SW480 (cell line): ENCODE data around the gene TBATA.
A peak's percentile ranks its signal among the peaks of the same experiment; 100 is the strongest.

Source experiments
- DNase-seq: peaks from one replicate; pipeline ENCODE4 v3.0.0-alpha.2; 2016; ENCODE audit warnings: low spot score

Gene TBATA

DNA sequence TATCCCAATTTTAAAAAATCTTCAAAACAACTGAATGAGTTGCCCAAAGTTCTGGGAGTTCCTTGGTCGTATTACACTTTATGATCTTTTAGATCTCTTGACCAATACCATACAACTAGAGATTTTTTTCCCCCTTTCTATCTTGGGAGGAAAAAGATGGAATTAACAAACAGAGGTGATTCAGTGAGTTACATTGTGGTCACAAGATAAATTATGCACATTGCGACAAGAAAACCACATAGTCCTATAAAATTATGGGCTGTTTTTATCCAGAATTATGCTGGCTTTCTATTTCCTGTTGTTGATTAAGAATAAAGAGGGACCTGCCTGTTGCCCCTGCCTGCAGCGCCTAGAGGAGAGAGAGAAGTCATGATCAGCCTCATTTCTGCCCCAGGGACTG lies 22.4 kb upstream of the TBATA start:
- no peak for DNase-seq

DNA sequence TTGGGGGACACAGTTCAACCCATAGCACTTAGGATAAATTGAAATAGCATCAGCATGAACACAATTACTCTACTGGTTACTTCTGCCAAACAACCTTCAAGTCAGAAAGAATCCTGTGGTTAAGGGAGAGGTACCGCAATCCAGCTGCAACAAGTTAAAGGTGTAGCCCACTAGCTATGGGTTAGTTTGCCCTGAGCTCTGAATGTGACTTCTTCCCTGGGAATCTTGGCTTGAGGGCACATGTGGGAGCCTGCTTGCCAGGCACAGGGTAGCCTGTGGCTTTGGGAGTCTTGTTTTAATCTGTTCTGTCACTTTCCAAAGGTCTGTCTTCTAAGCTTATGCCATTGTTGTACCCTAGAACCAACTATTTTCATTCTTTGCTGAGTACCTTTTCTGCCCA lies 21.7 kb upstream of the TBATA start:
- no peak for DNase-seq

DNA sequence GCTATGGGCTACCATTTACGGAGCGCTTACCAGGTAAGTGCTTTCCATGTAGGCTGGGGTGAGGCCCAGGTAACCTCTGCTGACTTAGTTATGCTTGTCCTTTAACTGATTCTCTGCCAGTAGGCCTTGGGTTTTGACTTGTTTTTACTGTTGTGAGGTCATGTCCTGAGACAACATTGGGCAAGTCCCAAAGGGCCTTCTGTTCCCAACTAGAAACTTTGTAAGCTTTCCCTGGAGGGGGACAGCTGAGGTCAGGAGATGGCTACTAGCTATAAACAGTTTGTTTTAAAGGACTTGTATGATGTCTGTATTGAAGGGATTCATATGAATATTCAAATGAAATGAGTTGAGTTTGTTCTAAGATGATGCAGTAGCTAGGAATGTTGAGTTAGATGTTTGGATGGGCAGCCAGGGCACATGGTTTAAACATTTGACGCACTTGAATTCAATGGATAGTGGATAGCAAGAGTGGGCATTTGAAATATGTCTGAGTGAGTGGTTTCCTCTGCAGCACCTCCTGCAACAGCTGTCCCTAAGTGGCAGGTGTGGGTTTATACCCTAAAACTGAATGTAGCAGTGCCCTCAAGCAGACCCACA lies 20.5 kb upstream of the TBATA start:
- DNase-seq: no peak

DNA sequence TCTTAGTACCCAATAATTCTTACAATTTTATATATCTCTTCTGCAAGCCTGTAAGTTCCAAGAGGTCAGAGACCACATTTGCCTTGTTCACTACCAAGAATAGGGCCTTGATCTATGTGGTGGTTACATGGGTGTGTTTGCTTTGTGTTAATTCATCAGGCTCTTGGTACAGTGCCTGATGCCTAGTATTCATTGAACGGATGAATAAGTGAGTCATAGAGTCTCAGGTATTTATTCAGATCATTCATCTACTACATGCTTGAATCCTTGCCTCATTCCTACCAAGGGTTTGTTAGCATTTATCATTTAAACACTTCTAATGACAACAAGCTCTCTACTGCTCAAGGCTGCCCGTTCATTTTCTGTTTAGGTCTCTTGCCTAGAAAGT lies 19.2 kb upstream of the TBATA start:
- DNase-seq: no peak

DNA sequence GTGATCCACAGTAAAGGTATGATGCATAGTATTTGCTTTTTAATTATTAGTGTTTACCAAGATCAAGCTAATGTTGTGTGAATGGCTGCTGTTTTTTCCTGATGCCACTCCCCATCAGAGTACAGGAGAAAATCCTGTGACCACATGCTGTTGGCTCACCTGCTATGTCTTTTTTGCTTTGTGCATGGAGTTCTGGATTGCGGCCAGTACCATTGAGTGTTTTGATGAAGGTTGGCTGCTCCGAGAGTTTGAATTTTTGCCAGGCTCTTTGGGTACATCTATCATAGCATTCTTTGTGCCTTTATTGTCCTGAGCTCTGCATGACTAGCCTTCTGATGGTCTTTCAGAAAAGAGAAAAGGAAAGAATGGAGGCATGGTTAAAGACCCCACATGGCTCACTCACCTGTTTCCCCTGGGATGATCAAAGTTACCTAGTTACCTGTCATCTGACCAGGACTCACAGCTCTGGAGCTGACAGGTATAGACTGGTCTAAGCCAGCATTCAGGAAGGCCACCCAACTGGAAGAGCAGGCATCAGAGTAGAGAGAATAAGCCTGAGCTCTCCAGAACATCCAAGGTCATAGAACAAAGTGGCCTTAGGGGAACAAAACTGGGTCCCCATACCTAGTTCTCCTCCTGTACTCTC lies 18.7 kb upstream of the TBATA start:
- no peak for DNase-seq

DNA sequence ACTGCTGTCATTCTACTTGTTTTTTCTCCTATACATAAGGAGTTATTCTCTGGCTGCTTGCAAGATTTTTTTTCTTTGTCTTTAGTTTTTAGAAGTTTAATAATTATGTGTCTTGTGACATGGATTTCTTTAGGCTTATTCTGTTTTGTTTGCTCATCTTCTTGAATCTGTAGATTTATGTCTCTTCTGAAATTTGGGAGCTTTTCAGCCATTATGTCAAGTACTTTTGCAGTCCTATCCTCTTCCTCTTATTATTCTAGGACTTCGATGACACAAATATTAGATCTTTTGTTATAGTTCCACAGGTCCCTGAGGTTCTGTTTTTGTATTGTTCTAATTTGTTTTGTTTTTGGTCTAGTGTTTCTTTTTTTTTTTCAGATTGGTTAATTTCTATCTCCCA lies 16.7 kb upstream of the TBATA start:
- no peak for DNase-seq

DNA sequence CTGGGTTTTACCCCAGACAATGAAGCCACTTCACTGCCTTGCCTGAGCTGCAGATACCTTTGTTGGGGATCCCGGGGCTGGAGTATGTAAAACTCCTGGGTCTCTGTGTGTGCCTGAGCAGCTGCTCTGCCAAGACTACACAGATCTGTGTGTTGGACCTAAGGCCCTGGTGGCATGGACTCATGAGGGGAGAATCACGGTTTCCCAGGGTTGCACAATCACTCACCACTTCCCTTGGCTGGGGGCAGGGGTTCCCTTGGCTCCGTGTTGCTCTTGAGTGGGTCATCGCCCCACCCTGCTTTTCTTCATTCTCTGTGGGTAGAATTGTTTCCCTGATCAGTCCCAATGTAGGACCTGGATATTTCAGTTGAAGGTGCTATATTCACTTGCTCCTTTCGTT lies 13.9 kb upstream of the TBATA start:
- DNase-seq: no peak

DNA sequence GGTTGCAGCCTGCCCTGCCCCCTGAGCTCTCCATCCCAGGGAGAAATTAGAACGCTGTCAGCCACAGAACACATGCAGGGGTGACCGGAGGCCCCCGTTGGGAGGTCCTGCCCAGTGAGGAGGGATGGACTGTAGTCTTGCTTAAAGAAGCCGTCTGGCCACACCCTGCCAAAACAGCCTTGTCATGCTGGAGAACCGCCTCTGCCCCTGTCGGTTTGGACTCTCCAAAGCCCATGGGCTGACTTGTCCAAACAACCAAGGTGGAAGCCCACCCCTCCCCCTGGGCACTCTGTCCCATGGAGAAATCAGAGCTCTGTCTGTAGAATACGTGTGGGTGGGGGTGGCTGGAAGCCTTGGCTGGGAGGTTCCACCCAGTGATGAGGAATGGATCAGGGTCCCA lies 12.7 kb upstream of the TBATA start:
- DNase-seq: no peak

DNA sequence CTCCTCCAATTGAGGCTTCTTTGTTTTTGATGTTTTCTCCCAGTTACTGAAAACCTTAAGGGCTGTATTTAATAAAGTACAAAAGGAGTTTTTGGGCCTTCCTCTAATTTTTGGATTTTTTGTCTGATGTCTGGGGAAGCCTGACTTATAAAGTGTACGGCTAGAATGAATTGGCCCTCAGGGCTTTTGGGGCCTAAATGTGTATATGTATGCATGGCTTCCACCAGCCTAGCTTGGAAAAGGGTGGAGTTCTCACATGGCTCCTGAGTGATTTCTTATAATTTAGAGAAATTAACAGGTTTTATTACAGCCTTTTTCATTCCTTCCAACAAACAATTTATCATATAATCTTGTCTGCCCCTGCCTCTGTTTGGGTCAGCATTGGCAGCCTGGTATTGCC lies 10.4 kb upstream of the TBATA start:
- no peak for DNase-seq

DNA sequence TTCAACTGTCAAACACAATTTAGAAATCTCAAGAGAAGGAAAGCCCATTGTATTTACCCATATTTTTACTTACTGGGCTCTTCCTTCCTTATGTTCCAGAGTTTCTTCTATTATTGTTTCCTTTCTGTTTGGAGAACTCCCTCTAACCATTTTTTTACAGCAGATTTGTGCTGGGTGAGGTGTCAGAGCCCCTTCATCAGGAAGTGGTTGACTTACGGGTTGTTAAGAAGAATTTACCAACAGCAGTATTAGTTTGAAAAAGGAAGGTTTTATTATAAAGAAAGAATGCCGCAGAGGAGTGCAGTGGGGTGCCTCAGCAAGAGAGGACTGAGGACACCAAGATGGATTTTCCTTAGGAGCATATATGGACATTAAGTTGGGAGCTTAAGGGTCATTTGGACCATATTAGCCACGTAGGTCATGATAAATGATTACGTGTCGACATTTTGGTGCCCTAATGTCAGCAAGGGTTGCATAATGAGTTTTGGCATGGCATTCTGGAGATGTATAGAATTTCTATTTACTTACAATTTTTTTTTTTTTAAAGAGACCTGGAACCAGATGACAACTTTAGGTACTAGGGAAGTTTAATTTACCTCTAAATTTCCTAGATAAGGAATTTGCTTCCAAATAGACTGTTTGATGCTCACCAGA lies 6.3 kb upstream of the TBATA start:
- DNase-seq: no peak

DNA sequence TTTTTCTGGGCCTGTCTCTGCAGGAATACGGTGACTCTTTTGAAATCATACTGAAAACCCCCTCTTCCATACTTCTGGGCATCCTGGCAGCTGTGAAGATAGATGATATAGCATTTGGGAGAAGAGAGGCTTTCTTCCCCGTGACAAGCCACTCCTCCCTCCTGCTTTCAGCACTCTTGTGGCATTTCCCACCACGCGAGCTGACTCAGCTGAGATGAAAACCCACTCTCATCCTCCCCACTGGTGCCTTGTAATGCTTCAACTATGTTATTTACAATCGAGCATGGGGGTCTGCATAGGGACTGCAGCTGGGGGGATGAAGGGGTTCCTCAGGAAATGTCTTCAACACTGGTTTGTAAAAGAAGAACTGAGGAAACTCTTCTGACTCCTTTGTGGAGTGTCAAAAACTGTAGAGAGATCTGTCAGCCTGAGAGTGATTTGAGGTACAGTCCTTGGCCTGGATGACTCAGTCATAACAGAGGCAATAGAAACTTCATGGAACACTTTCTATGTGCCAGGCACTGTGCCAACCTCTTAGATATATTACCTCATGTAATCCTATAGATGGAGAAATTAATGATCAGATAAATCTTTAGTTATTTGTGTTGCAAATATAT lies 1.7 kb upstream of the TBATA start:
- no peak for DNase-seq

DNA sequence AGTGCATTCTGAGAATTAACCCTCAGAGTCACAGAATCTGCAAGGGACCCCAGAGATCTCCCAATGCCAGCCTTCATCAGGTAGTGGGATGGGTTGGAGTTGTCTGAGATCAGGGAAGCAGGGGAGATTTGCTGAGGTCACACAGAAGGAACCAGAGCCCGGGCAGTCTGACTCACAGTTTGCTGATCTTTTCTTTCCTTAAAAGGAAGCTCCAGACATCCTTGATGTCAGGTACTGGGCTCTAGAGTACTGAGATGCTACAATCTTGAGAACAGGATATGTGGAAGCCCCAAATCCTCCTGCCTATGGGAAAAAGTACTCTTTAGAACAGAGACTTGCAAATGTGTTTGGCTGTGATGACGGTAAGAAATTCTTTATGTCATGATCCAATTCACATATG lies 706 bp downstream of the TBATA start:
- no peak for DNase-seq

DNA sequence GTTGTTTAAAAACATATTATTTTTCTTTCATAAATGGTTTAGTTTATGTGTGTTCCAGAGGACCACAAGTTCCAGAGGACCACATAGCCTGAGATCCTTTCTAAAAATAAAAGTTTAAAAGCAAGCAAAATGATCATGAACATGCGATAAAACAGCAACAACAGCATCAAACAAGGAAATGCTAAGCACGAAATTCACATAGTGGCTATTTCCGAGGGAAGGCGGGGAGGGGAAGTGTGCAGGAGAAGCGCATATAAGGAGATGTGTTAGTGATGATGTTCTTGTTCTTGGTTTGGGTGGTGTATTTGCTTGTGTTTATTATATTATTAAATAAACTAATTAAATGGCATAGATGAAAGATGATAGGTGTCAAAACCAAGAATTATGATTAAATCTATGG lies 1.2 kb downstream of the TBATA start:
- DNase-seq: no peak

DNA sequence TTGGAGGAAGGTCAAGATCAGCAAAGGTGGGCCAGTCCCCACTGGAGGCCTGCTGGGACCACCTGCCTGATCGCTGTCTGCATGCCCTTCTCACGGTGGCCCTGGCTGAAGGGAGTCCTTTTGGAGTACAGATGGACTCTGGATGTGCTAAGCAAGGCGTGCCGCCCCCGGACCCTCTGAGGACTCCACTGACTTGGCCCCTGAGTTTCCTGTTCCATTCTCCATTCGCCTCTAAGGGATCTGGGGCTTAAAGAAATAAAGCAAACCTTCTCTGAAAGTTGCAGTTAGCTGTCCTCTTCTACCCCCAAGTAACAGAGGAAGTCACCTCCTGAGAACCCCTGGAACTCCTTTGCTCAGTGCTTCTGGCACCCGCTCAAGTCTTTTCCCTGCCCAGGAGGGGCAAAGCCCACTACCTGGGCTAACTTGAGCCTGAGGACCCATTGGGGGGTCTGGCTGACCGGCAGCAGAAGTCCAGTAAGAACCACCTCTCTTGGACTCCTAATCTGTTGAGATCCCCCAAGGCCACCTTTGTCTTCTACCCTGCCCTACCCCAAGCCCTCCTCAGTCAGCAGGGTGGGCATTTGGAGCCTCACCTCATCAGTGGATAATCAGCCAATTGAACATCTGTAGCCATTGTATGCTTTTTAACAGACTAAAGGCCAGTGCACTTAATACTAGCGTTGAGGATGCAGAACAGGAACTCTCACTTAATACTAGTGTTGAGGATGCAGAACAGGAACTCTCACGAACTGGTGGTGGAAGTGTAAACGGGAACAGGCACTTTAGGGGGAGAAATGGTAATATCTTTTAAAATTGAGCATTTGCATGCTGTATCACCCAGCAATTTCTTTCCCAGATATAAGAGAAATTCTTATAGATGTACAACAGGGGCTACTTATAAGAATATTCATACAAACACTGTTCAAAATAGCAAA lies 2.2 kb downstream of the TBATA start:
- no peak for DNase-seq

DNA sequence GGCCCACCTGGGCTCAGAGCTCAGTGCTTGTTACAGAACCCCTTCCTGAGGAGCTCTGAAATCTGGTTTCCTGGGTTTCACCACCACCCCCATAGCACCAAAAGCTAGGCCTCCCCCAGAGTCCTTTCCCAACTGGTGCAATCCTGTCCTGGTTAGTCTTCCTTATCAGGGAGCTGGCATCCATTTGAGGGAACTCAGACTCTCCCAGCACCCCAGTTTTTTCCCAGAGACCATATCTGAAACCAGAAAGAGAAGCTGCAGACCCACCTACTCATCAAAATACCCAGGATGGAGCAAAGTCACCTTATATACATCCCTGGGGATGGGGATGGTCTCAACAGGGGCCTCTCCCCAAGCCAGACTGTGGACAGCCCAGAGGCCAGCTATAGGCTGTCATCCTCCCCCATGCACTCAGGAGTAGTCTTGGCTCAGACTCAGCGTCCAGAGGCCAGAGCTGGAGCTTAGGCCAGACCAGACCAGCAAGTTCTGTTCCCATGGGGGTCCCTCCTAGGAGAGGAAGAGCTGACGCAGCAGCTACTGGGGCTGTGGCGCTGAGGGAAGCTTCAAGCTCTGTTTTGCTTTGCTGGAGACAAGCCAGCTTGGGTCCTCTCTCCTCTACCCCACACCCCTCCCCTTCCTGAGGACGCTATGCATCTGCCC lies 3.0 kb downstream of the TBATA start:
- DNase-seq: no peak

DNA sequence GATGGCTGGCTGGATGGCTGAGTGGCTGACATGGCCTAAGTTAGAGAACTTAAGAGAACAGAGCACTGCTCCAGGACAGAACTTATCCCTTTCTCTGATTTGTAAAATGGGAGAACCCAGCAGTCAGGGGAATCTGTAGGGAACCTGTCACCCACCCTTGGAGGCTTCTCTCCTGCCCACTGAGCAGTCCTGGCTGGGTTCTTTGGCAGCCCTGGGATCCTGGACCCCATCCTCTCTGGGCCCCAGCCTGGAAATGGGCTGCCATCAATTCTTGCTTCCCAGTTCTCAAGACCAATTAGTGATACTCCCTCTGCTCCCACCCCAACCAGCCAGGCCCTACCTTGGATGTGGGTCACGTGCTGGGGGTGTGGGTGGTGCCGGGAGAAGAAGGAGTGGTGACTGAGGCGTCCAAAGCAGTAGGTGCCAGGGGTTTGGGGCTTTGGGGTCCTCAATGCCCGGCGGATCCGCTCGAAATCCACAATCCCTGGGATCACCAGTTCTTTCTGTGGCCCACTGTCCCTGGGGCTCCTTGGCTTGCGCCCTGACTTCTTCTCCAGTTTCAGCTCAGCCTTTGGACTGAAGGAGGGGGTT lies 3.6 kb downstream of the TBATA start:
- no peak for DNase-seq

DNA sequence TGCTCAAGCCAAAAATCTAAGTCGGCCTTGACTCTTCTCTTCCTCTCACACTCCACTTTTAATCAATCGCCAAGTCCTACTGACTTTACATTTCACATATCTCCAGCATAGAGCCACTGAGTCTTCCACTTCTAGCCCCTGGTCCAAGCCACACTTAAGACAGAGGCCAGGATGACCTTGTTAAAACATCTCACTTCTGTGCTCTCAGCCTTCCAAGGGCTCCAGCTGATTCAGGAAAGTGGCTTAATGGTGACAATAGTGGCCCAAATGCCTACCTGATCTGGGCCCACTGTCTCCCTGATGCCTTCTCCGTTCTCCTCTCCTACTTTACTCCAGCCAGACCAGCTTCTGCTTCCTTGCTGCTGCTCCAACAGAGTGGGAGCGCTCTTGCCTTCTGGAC lies 4.4 kb downstream of the TBATA start:
- DNase-seq: no peak

DNA sequence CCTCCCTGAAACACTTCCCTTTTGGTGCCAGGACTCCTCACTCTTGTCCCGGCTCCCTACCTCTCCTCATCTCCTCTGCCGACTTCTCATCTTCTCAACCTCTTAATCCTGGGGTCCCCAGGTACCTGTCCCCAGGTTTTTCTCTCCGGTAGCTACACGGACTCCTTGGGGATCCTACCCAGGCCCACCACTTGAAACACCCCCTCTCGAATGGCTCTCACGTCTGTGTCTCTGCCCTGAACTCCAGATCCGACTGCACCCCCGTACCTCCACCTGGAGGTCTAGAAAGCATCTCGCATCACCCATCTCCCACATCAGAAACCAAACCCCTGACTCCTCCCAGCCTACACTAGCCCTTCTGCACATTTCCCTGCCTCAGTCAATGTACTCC lies 4.8 kb downstream of the TBATA start:
- DNase-seq: no peak

DNA sequence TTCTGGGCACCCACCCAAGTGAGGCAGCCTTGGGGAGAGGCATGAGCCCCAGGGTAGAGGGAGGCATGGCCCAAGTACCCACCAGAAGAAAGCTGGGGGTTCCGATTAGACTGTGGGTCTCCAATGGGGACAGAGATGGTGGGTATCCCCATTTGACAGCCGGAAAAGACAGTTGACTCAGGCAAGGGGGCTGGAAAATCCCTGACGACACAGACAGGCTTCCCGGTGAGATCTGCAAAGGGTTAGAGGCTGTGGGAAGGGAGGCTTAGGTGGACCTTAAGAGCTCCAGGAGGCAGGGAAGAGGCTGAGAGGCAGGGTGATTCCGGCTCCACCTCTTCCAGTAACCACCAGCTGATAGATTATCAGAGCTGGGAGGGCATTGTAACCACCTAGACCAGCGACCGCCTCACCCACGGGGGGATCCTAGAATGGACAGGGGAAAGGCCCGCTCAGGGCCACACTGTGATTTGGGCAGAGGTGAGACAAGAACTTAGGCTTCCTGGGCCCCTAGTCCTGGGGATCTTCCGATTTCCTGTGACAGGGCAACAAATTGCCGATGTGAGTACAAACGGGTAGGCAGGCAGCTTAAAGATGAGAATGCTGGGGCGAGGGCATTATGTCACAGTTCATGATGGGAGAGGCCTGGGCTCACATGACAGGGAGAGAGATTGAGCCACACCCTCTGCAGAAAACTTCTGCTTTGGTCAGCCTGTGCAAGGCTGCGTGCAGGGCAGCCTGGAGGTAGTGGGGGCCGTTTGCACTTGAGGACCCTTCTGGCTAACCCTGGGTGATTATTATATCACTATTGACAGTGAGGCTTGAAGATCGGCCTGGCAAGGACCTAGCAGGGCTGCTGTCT lies 5.4 kb downstream of the TBATA start:
- peak; percentile 35 for DNase-seq

DNA sequence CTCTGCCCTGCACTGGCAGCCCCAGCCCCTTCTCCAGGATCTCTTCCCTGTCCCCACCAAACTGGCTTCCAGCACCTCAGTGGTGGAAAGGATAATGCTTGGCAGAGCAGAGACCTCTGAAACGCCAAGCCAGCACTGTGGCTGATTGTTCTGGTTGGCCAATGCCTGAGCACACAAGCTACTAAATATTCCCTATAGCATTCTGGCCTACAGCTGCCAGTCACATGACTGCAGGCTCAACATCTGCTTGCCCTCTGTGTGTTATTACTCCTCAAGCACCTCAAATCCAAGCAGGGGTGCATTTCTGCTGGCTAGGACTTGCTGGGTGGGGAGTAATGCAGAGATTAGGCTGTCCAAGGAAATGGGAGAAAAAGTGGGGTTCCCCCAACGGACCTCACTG lies 6.1 kb downstream of the TBATA start:
- DNase-seq: no peak
